Karpas-422 (cell line): ENCODE measurements around the gene TIMM44. TPM values are rescaled to one million over a fixed set of nuclear protein-coding genes. Genes with fewer than 3 reads are reported as not detected.

Experiments
- DNase-seq: peaks from one replicate; pipeline ENCODE4 v3.0.0-alpha.2; 2015
- H2AFZ ChIP-seq: fragments of 200-600 bp; sonication (generic); 2 replicates; pipeline ENCODE4 v1.6.1; 2014; ENCODE audit warnings: antibody characterized with exemption, low read length, mixed read lengths
- H3K27ac ChIP-seq: fragments of 200-600 bp; sonication (generic); 2 replicates; pipeline ENCODE4 v1.5.1; 2014; ENCODE audit warnings: mild to moderate bottlenecking, low read length, moderate library complexity
- H3K27me3 ChIP-seq: fragments of 200-600 bp; sonication (generic); 2 replicates; pipeline ENCODE4 v1.6.1; 2014; ENCODE audit warnings: low read length, mixed read lengths
- H3K36me3 ChIP-seq: fragments of 200-600 bp; sonication (generic); 2 replicates; pipeline ENCODE4 v1.6.1; 2014; ENCODE audit warnings: low read length, mixed read lengths; ENCODE audit not compliant: insufficient read depth
- H3K4me1 ChIP-seq: fragments of 200-600 bp; sonication (generic); 2 replicates; pipeline ENCODE4 v1.6.1; 2014; ENCODE audit warnings: mild to moderate bottlenecking, low read length, mixed read lengths
- H3K4me2 ChIP-seq: fragments of 200-600 bp; sonication (generic); 2 replicates; pipeline ENCODE4 v1.6.1; 2014; ENCODE audit warnings: low read length, low read depth, mild to moderate bottlenecking; ENCODE audit not compliant: poor library complexity, severe bottlenecking
- H3K4me3 ChIP-seq: fragments of 200-600 bp; sonication (generic); 2 replicates; pipeline ENCODE4 v1.5.1; 2014; ENCODE audit warnings: mild to moderate bottlenecking, antibody characterized with exemption, low read length, mixed read lengths
- H3K79me2 ChIP-seq: fragments of 200-600 bp; sonication (generic); 2 replicates; pipeline ENCODE4 v1.6.1; 2014; ENCODE audit warnings: mild to moderate bottlenecking, low read length, mixed read lengths
- H3K9ac ChIP-seq: fragments of 200-600 bp; sonication (generic); 2 replicates; pipeline ENCODE4 v1.6.0; 2014; ENCODE audit warnings: low read length
- H3K9me2 ChIP-seq: fragments of 200-600 bp; sonication (generic), shearing (Covaris generic); replicated peaks from 2 replicates; pipeline ENCODE4 v1.6.0; 2014; ENCODE audit warnings: mild to moderate bottlenecking, low read length, moderate library complexity; ENCODE audit not compliant: insufficient read depth
- H3K9me3 ChIP-seq: fragments of 300-700, 200-600 bp; sonication (generic); 2 replicates; pipeline ENCODE4 v1.6.1; 2014; ENCODE audit warnings: low read length, mixed read lengths
- H4K20me1 ChIP-seq: fragments of 200-600 bp; sonication (generic); 2 replicates; pipeline ENCODE4 v1.6.1; 2014; ENCODE audit warnings: mild to moderate bottlenecking, antibody characterized with exemption, low read length, low read depth; ENCODE audit not compliant: insufficient read depth
- total RNA-seq: library from RNA; depleted of rRNA; stranded (reverse); fragments of >200 nt; shearing (Covaris generic); gene quantifications from 2 replicates; pipeline ENCODE4 v1.2.3, GENCODE V29; 2014; ENCODE audit warnings: low replicate concordance

Gene TIMM44
- total RNA-seq, 1 experiment from 2014 or later: 43.7 TPM

DNA sequence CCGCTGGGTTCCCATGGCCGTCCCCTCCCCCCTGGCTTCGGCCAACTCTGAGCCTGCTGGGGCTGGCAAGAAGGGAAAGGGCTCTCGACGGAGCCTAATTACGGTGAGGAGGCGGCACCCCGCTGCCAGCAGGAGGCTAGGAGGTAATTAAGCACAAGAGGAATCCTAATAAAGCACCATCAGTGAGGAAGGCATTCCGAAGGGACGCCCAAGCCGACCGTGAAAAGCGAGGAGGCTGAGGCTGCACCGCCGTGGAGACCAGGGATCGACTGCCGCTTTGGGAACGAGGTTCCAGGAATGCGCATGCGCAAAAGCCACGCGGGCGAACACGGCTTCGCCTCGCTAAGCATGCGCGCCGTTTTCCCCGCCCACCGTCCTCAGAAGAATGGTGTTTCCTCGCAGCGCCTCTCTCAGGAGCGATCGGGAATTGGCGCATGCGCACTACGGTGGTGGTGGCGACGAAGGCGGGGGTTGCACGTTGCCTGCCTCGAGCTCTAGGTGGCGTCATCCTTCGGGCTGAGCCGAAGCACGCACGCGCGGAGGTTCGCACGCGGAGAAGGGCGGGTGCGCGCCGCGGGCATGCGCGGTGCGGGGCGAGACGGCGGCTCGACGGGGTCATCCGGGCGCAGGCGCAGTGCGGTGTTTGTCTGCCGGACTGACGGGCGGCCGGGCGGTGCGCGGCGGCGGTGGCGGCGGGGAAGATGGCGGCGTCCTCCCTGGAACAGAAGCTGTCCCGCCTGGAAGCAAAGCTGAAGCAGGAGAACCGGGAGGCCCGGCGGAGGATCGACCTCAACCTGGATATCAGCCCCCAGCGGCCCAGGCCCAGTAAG is 40.0 kb downstream of the TIMM44 start, which contains the start of gene MAP2K7:
Gene MAP2K7, plus strand, starts transcription at position 634 of the 830 bp plus-strand sequence. Its CDS starts 68 bp downstream, at position 702.
- peak within 1 kb of the TSS; percentile 97 for H3K4me3 ChIP-seq
- H3K79me2 ChIP-seq: peaks cover 27% of the 10 kb centered on the region
- H4K20me1 ChIP-seq: no peaks in the 10 kb centered on the region; the same call in 1 of the 2 replicates
- H3K9me3 ChIP-seq: no peaks in the 10 kb centered on the region
- peaks cover 19% of the 10 kb centered on the region for H3K4me1 ChIP-seq
- peak within 1 kb of the TSS; percentile 94 for H3K4me2 ChIP-seq
- no peaks in the 10 kb centered on the region for H3K9me2 ChIP-seq
- H3K27me3 ChIP-seq: no peaks in the 10 kb centered on the region
- peak within 1 kb of the TSS; percentile 35; the same call in 1 of the 2 replicates for H3K27ac ChIP-seq
- H2AFZ ChIP-seq: peak within 1 kb of the TSS; percentile 79; the same call in 1 of the 2 replicates
- no peaks in the 10 kb centered on the region for H3K36me3 ChIP-seq
- H3K9ac ChIP-seq: peak within 1 kb of the TSS; percentile 91
- peak; percentile 100 for DNase-seq

DNA sequence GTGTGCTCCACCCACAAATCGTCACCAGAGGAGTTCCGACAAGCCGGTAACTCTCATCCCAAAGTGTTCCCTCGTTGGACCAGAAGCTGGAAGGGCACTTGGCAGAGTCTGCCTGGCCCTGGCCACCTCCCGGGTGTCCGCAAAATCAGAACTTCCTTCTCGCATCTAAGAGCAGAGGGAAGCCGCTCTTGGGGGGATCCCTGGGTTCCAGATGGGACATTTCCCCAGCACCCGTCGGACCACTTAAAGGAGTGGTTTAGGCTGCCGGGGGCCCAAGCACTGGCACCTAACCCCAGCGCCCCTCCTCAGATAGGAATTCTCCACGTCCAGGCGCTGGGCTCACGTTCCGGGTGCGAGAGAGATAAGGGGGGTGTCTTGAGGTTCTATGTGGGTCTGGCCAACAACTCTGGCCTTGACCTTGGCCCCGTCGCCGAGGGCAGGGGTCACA is 40.6 kb downstream of the TIMM44 start:
- Histone ChIP-seq H3K79me2 (peaks cover 27% of the 10 kb centered on the region), H3K4me1 (peaks cover 19% of the 10 kb centered on the region), H3K4me2 (peak overlapping the region; percentile 93), H3K9me2 (no peaks in the 10 kb centered on the region), H3K4me3 (peak overlapping the region; percentile 75), H3K27ac (no peak overlapping the region), H3K27me3 (no peaks in the 10 kb centered on the region), H2AFZ (peak overlapping the region; percentile 79; the same call in 1 of the 2 replicates), H4K20me1 (no peaks in the 10 kb centered on the region; the same call in 1 of the 2 replicates), H3K9me3 (no peaks in the 10 kb centered on the region), H3K9ac (peak overlapping the region; percentile 86), H3K36me3 (no peaks in the 10 kb centered on the region)
- no peak for DNase-seq

DNA sequence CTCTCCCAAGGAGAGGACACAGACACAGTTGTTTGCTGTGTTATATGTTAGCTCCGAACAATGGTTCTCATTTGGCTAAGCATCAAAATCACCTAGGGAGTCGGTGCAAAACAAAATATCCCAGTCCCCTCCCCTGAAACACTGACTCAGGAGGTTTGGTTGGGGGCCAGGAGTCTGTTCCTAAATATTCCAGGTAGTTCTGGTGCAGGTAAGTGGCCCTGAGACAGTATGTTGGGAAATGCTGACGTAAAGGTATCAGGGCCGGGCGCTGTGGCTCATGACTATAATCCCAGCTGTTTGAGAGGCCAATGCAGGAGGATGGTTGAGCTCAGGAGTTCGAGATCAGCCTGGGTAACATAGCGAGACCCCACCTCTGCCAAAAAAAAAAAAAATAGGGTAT is 42.1 kb downstream of the TIMM44 start:
- Histone ChIP-seq H3K9ac (no peak overlapping the region), H3K4me3 (no peak overlapping the region), H3K9me3 (no peaks in the 10 kb centered on the region), H3K9me2 (no peaks in the 10 kb centered on the region), H3K27ac (no peak overlapping the region), H3K36me3 (no peaks in the 10 kb centered on the region), H3K27me3 (no peaks in the 10 kb centered on the region), H3K79me2 (peaks cover 23% of the 10 kb centered on the region), H3K4me1 (peaks cover 19% of the 10 kb centered on the region), H2AFZ (no peak overlapping the region), H3K4me2 (no peak overlapping the region), H4K20me1 (no peaks in the 10 kb centered on the region; the same call in 1 of the 2 replicates)
- DNase-seq: no peak

DNA sequence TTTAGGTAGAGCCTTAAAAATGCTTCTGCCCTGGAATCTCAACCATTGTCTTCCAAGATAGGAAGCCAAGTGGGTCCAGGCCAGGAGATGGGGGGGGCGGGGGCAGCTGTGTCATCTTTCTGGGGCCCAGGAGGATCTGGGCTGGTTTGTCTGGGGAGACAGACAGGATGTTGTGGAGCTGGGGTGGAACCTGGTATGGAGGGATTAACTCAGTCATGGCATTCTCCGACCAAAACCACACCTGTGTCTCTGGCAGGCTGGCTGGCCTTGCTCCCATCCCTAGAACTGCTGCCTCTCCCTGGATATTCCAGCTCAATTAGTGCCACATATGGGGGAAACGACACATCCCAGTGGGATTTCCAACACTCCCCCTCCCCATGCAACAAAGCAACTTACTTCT is 42.5 kb downstream of the TIMM44 start:
- Histone ChIP-seq H3K79me2 (peaks cover 19% of the 10 kb centered on the region), H3K36me3 (no peaks in the 10 kb centered on the region), H2AFZ (no peak overlapping the region), H3K4me3 (no peak overlapping the region), H3K27ac (no peak overlapping the region), H3K4me1 (peaks cover 19% of the 10 kb centered on the region), H3K9me2 (no peaks in the 10 kb centered on the region), H3K9me3 (no peaks in the 10 kb centered on the region), H3K4me2 (no peak overlapping the region), H3K9ac (no peak overlapping the region), H3K27me3 (no peaks in the 10 kb centered on the region), H4K20me1 (no peaks in the 10 kb centered on the region; the same call in 1 of the 2 replicates)
- DNase-seq: no peak

GRCh38 chr19:7900401-7900870 is 43.0 kb downstream of the TIMM44 start:
- peaks cover 19% of the 10 kb centered on the region for H3K4me1 ChIP-seq
- H3K4me2 ChIP-seq: no peak overlapping the region
- H3K9ac ChIP-seq: no peak overlapping the region
- no peak for DNase-seq
- H3K27ac ChIP-seq: no peak overlapping the region
- no peaks in the 10 kb centered on the region for H3K27me3 ChIP-seq
- no peak overlapping the region for H3K4me3 ChIP-seq
- H4K20me1 ChIP-seq: no peaks in the 10 kb centered on the region; the same call in 1 of the 2 replicates
- peaks cover 14% of the 10 kb centered on the region for H3K79me2 ChIP-seq
- no peaks in the 10 kb centered on the region for H3K36me3 ChIP-seq
- H3K9me2 ChIP-seq: no peaks in the 10 kb centered on the region
- no peak overlapping the region for H2AFZ ChIP-seq
- no peaks in the 10 kb centered on the region for H3K9me3 ChIP-seq

- Histone ChIP-seq H3K27me3 (no peaks in the 10 kb centered on the region), H3K9me3 (no peaks in the 10 kb centered on the region), H3K27ac (no peak overlapping the region), H3K4me2 (no peak overlapping the region), H3K4me1 (peaks cover 14% of the 10 kb centered on the region), H3K79me2 (peaks cover 8% of the 10 kb centered on the region), H3K4me3 (no peak overlapping the region), H4K20me1 (no peaks in the 10 kb centered on the region; the same call in 1 of the 2 replicates), H3K9ac (no peak overlapping the region), H2AFZ (no peak overlapping the region), H3K9me2 (no peaks in the 10 kb centered on the region), H3K36me3 (no peaks in the 10 kb centered on the region)
- no peak for DNase-seq
Observed at GRCh38 chr19:7899751-7900378, 43.6 kb downstream of the TIMM44 start.

DNA sequence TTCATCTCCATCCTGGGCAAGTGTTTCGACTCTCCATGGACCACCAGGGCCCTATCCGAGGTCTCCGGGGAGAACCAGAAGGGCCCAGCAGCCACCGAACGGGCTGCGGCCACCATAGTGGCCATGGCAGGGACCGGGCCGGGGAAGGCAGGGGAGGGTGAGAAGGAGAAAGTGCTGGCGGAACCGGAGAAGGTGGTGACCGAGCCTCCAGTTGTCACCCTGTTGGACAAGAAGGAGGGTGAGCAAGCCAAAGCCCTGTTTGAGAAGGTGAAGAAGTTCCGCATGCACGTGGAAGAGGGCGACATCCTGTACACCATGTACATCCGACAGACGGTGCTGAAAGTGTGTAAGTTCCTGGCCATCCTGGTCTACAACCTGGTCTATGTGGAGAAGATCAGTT is 44.5 kb downstream of the TIMM44 start:
- Histone ChIP-seq H3K27ac (no peak overlapping the region), H3K9me3 (no peaks in the 10 kb centered on the region), H4K20me1 (no peaks in the 10 kb centered on the region), H3K9ac (no peak overlapping the region), H3K79me2 (no peaks in the 10 kb centered on the region), H2AFZ (no peak overlapping the region), H3K27me3 (no peaks in the 10 kb centered on the region), H3K4me1 (peaks cover 10% of the 10 kb centered on the region), H3K4me3 (no peak overlapping the region), H3K4me2 (no peak overlapping the region), H3K9me2 (no peaks in the 10 kb centered on the region), H3K36me3 (no peaks in the 10 kb centered on the region)
- no peak for DNase-seq

GRCh38 chr19:7897292-7897691 is 46.2 kb downstream of the TIMM44 start:
- DNase-seq: no peak
- Histone ChIP-seq H3K9me2 (no peaks in the 10 kb centered on the region), H3K4me2 (no peak overlapping the region), H3K27me3 (no peaks in the 10 kb centered on the region), H4K20me1 (no peaks in the 10 kb centered on the region), H3K27ac (no peak overlapping the region), H3K9me3 (no peaks in the 10 kb centered on the region), H3K4me3 (no peak overlapping the region), H3K36me3 (no peaks in the 10 kb centered on the region), H3K9ac (no peak overlapping the region), H2AFZ (no peak overlapping the region), H3K79me2 (no peaks in the 10 kb centered on the region), H3K4me1 (no peaks in the 10 kb centered on the region)
